Activated T-helper 1 cell treated with anti-CD3 and anti-CD28 coated beads, Interleukin-12 subunit alpha, Interleukin-12 subunit beta, Interleukin-2, Interleukin-4 antibody, amounts not matched to agents 30 ng/mL and 10 ng/mL and 1 ng/mL, durations not matched to agents 14 hours and 24 hours and 36 hours (primary cell): ENCODE measurements around the gene SMYD2. TPM values are rescaled to one million over a fixed set of nuclear protein-coding genes. Genes with fewer than 3 reads are reported as not detected.

Source experiments
- DNase-seq: peaks from one replicate; pipeline ENCODE4 v3.0.0; 2021; ENCODE audit warnings: low spot score
- H3K27ac Mint-ChIP-seq: one replicate; pipeline ENCODE4 v1.8.0; 2021; ENCODE audit warnings: mild to moderate bottlenecking, mixed read lengths
- H3K27me3 Mint-ChIP-seq: one replicate; pipeline ENCODE4 v1.8.0; 2022; ENCODE audit warnings: mild to moderate bottlenecking, moderate library complexity, mixed read lengths; ENCODE audit not compliant: insufficient read depth
- H3K36me3 Mint-ChIP-seq: one replicate; pipeline ENCODE4 v1.8.0; 2021; ENCODE audit warnings: low read depth, mixed read lengths
- H3K4me1 Mint-ChIP-seq: one replicate; pipeline ENCODE4 v1.8.0; 2021; ENCODE audit warnings: low read depth, mixed read lengths
- H3K4me3 Mint-ChIP-seq: one replicate; pipeline ENCODE4 v1.8.0; 2021; ENCODE audit warnings: mild to moderate bottlenecking, moderate library complexity, mixed read lengths
- H3K9me3 Mint-ChIP-seq: one replicate; pipeline ENCODE4 v1.8.0; 2021; ENCODE audit warnings: mixed read lengths
- intact Hi-C: fragments of 100-400 bp; cut with micrococcal nuclease; formaldehyde crosslinking; loops from one replicate; pipeline ENCODE4 v1.15.1; 2024
- total RNA-seq: library from RNA; stranded (reverse); gene quantifications from 2 replicates; pipeline ENCODE4 v1.2.3, GENCODE V29; 2022

Gene SMYD2
- total RNA-seq, 1 donor from 2014 or later, result 25.7 TPM

GRCh38 chr1:214386333-214386732 lies 105.4 kb downstream of the SMYD2 start:
- Mint-ChIP-seq H3K4me1 (peaks cover 40% of the 10 kb centered on the region), H3K4me3 (peak overlapping the region; percentile 64), H3K9me3 (no peaks in the 10 kb centered on the region), H3K36me3 (peaks cover 11% of the 10 kb centered on the region), H3K27ac (peak overlapping the region; percentile 93), H3K27me3 (peaks cover 1% of the 10 kb centered on the region)
- intact Hi-C loops, result loop anchor here (2.0 kb wide), 1 partner anchor 54 kb away; no protein-coding TSS in a partner anchor
- no peak for DNase-seq
